ENCODE results near the gene SORL1-AS1.

SORL1-AS1 gene

GRCh38 chr11:121437686-121438078, 15.1 kb downstream of the SORL1-AS1 start:
- FAIRE-seq, result no peak
- H3K9me3 ChIP-seq (ENCODE audit: control insufficient read depth in 2 of 3, insufficient read depth in 1 of 3, low read length in 3 of 3), result no peaks in the 10 kb centered on the region
- no peak for TF ChIP-seq CTCF (IDR thresholded peaks at IDR 0.05; ENCODE audit: borderline replicate concordance, extremely low read depth, insufficient read depth)
- H3K36me3 ChIP-seq (ENCODE audit: control insufficient read depth in 2 of 3, insufficient read depth in 3 of 3, low read length in 3 of 3), result no peaks in the 10 kb centered on the region
- H3K9ac ChIP-seq (ENCODE audit: low read length in 3 of 3), result no peak overlapping the region
- no peak for DNase-seq
- H3K27me3 ChIP-seq (ENCODE audit: control insufficient read depth, insufficient read depth, low read length), result no peaks in the 10 kb centered on the region
- H3K27ac ChIP-seq (ENCODE audit: low read depth in 2 of 2, low read length in 2 of 2), result no peak overlapping the region
- H3K4me3 ChIP-seq (ENCODE audit: low read length in 3 of 3), result no peak overlapping the region
- intact Hi-C loops (cut with DNase I), result no loop called here
- H3K4me1 ChIP-seq (ENCODE audit: control insufficient read depth in 2 of 3, insufficient read depth in 2 of 3, low read depth in 1 of 3, low read length in 3 of 3), result no peaks in the 10 kb centered on the region

- no peaks in the 10 kb centered on the region for H3K4me1 ChIP-seq (ENCODE audit: control insufficient read depth in 2 of 3, insufficient read depth in 2 of 3, low read depth in 1 of 3, low read length in 3 of 3)
- no peak overlapping the region for H3K4me3 ChIP-seq (ENCODE audit: low read length in 3 of 3)
- H3K9ac ChIP-seq (ENCODE audit: low read length in 3 of 3), result no peak overlapping the region
- intact Hi-C loops (cut with DNase I), result no loop called here
- H3K27ac ChIP-seq (ENCODE audit: low read depth in 2 of 2, low read length in 2 of 2), result no peak overlapping the region
- H3K9me3 ChIP-seq (ENCODE audit: control insufficient read depth in 2 of 3, insufficient read depth in 1 of 3, low read length in 3 of 3), result no peaks in the 10 kb centered on the region
- FAIRE-seq (no peak), DNase-seq (no peak)
- TF ChIP-seq CTCF (IDR thresholded peaks at IDR 0.05; ENCODE audit: borderline replicate concordance, extremely low read depth, insufficient read depth), result no peak
- H3K36me3 ChIP-seq (ENCODE audit: control insufficient read depth in 2 of 3, insufficient read depth in 3 of 3, low read length in 3 of 3), result no peaks in the 10 kb centered on the region
- no peaks in the 10 kb centered on the region for H3K27me3 ChIP-seq (ENCODE audit: control insufficient read depth, insufficient read depth, low read length)
Measured at GRCh38 chr11:121437018-121437685, 15.6 kb downstream of the SORL1-AS1 start.

- Histone ChIP-seq H3K4me1 (ENCODE audit: control insufficient read depth in 2 of 3, insufficient read depth in 2 of 3, low read depth in 1 of 3, low read length in 3 of 3) (no peaks in the 10 kb centered on the region), H3K4me3 (ENCODE audit: low read length in 3 of 3) (no peak overlapping the region), H3K27me3 (ENCODE audit: control insufficient read depth, insufficient read depth, low read length) (no peaks in the 10 kb centered on the region), H3K9me3 (ENCODE audit: control insufficient read depth in 2 of 3, insufficient read depth in 1 of 3, low read length in 3 of 3) (no peaks in the 10 kb centered on the region), H3K9ac (ENCODE audit: low read length in 3 of 3) (no peak overlapping the region), H3K36me3 (ENCODE audit: control insufficient read depth in 2 of 3, insufficient read depth in 3 of 3, low read length in 3 of 3) (no peaks in the 10 kb centered on the region), H3K27ac (ENCODE audit: low read depth in 2 of 2, low read length in 2 of 2) (no peak overlapping the region)
- DNase-seq (no peak), FAIRE-seq (no peak)
- no peak for TF ChIP-seq CTCF (IDR thresholded peaks at IDR 0.05; ENCODE audit: borderline replicate concordance, extremely low read depth, insufficient read depth)
- intact Hi-C loops (cut with DNase I), result no loop called here
Measured at GRCh38 chr11:121435551-121436511, 16.9 kb downstream of the SORL1-AS1 start.

Measured in kidney (tissue), 13 donors.